Measurements from ENCODE around the gene DNAH2. TPM values are rescaled to one million over a fixed set of nuclear protein-coding genes. Genes with fewer than 3 reads are reported as not detected.

DNAH2 gene
- total and polyA plus RNA-seq, 10 donors, result 0.02 to 1.1 (median 0.13) TPM; not detected in 1

GRCh38 chr17:7857713-7858521, 140.4 kb downstream of the DNAH2 start, which contains the start of gene CYB5D1:
Gene CYB5D1 (plus strand): TSS chr17:7858003. CDS start chr17:7858135, 132 bp downstream.
- DNase-seq, result peak; percentile 95
- TF ChIP-seq CTCF (IDR thresholded peaks at IDR 0.05 in 8 of 11, conservative IDR thresholded peaks at IDR 0.05 in 3 of 11), result peak in 1 of 11 experiments; percentile 2
- peak; percentile 68 to 87 (median 69) for TF ChIP-seq POLR2AphosphoS5 (IDR thresholded peaks at IDR 0.05)
- peak in 1 of 3 donors; percentile 56 for TF ChIP-seq POLR2A (IDR thresholded peaks at IDR 0.05)
- intact Hi-C loops (cut with DNase I; ENCODE audit: low total_unique reads), result no loop called here
- H3K4me3 ChIP-seq, result peak within 1 kb of the TSS; percentile 43 to 80 (median 71)
- H3K9me3 ChIP-seq, result no peaks in the 10 kb centered on the region
- peak within 1 kb of the TSS; percentile 76 to 99 (median 95) for H3K27ac ChIP-seq
- 3 to 9% (median 5%) methylated on average over 43 to 48 of the region's 48 CpGs for WGBS, 5 donors
- H3K4me1 ChIP-seq, result peaks cover 27 to 70% (median 48%) of the 10 kb centered on the region in 6 donors
- peaks cover 0 to 51% (median 14%) of the 10 kb centered on the region in 6 donors for H3K36me3 ChIP-seq
- H3K27me3 ChIP-seq (replicated peaks in 1 of 7), result no peaks in the 10 kb centered on the region

DNA sequence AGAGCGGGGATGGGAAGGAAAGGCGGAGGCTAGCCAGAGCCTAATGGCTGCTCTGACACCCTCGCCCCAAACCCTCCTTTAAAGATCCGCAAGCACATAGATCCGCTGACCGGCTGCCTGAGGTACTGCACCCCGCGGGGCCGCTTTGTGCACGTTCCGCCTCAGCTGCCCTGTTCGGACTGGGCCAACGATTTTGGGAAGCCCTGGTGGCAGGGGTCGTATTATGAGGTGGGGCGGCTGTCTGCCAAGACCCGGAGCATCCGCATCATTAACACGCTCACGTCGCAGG, 140.9 kb downstream of the DNAH2 start:
- 30 to 64% (median 56%) methylated on average over 20 of the region's 20 CpGs for WGBS, 5 donors
- Histone ChIP-seq H3K4me1 (peaks cover 27 to 70% (median 50%) of the 10 kb centered on the region in 6 donors), H3K27ac (peak overlapping the region; percentile 76 to 99 (median 95)), H3K9me3 (no peaks in the 10 kb centered on the region), H3K36me3 (peaks cover 0 to 45% (median 9%) of the 10 kb centered on the region in 6 donors), H3K4me3 (peak overlapping the region; percentile 43 to 80 (median 71)), H3K27me3 (replicated peaks in 1 of 7) (no peaks in the 10 kb centered on the region)
- TF ChIP-seq POLR2A (IDR thresholded peaks at IDR 0.05), result no peak
- peak in 7 of 11 experiments; percentile 15 to 51 (median 40) for TF ChIP-seq CTCF (IDR thresholded peaks at IDR 0.05 in 8 of 11, conservative IDR thresholded peaks at IDR 0.05 in 3 of 11)
- intact Hi-C loops (cut with DNase I; ENCODE audit: low total_unique reads), result no loop called here
- DNase-seq, result peak; percentile 88

DNA sequence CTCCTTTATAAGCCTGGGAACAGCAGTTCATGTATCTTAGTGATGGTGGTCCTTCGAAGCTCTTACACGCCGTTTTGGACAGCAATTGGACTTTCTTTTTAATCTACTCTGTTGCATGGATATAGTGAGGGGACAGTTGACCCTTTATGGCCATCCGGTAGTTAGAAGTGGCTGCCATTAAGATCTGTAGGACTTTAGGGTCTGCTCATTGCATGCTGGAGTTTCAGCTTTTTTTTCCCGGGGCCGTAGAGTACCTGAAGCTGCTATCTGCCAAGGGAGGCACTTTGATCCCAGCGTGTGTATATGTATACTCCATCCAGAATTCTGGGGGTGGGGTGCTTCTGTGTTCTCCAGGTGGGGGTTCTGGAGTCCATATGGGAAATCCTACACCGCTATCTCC, 141.5 kb downstream of the DNAH2 start:
- Histone ChIP-seq H3K36me3 (peaks cover 0 to 40% (median 4%) of the 10 kb centered on the region in 6 donors), H3K4me3 (peak overlapping the region in 4 of 8 donors; percentile 53 to 79 (median 71)), H3K9me3 (no peaks in the 10 kb centered on the region), H3K4me1 (peaks cover 27 to 65% (median 49%) of the 10 kb centered on the region in 6 donors), H3K27me3 (replicated peaks in 1 of 7) (no peaks in the 10 kb centered on the region), H3K27ac (peak overlapping the region in 2 of 8 donors; percentile 94 to 99)
- intact Hi-C loops (cut with DNase I; ENCODE audit: low total_unique reads), result no loop called here
- 92 to 95% (median 94%) methylated on average over 8 of the region's 8 CpGs for WGBS, 5 donors
- TF ChIP-seq POLR2A (IDR thresholded peaks at IDR 0.05), result no peak
- no peak for TF ChIP-seq CTCF (IDR thresholded peaks at IDR 0.05 in 8 of 11, conservative IDR thresholded peaks at IDR 0.05 in 3 of 11)
- TF ChIP-seq POLR2AphosphoS5 (IDR thresholded peaks at IDR 0.05), result no peak
- DNase-seq, result no peak
